Omental fat pad (tissue), 4 donors: ENCODE measurements around the gene ZFYVE28. TPM values are rescaled to one million over a fixed set of nuclear protein-coding genes. Genes with fewer than 3 reads are reported as not detected.
"Not testable (repeated sequence)": the region's sequence is repeated elsewhere in the genome, so short reads cannot be mapped to it uniquely, and the experiment has no call there.

Source experiments
- ATAC-seq: fragments of 150-250 bp; one replicate; pipeline ENCODE4 v1.9.1; 2016; ENCODE audit warnings: mild to moderate bottlenecking, moderate library complexity; ENCODE audit not compliant: low FRiP score
- DNase-seq: peaks from one replicate; pipeline ENCODE4 v3.0.0-alpha.2; 2019; ENCODE audit warnings: low spot score
- CTCF ChIP-seq, 3 donors: fragments of 450-650 bp; IDR thresholded peaks; one replicate each; pipeline ENCODE4 v1.5.1; 2016 to 2017; ENCODE audit warnings: antibody characterized with exemption in 3 of 3, mild to moderate bottlenecking in 3 of 3, moderate library complexity in 2 of 3
- total RNA-seq, 4 donors: library from RNA; depleted of rRNA; stranded (reverse); fragments of >200 nt; gene quantifications; one replicate each; pipeline ENCODE4 v1.1.0, GENCODE V29; 2016

ZFYVE28 gene
- total RNA-seq, 4 donors from 2014 or later = 7.1 to 24.5 (median 16.7) TPM

- DNase-seq = no peak
- ATAC-seq = no peak
- no peak for TF ChIP-seq CTCF (IDR thresholded peaks at IDR 0.05)
These were observed 14.6 kb upstream of the ZFYVE28 start for GRCh38 chr4:2432991-2433530.

- ATAC-seq (no peak), DNase-seq (no peak)
- TF ChIP-seq CTCF (IDR thresholded peaks at IDR 0.05) = no peak
These were observed 13.6 kb upstream of the ZFYVE28 start for GRCh38 chr4:2432004-2432403.

- not testable (repeated sequence) for DNase-seq, ATAC-seq
These were observed 11.7 kb upstream of the ZFYVE28 start for GRCh38 chr4:2429945-2430757.

GRCh38 chr4:2428496-2429213, 10.2 kb upstream of the ZFYVE28 start:
- no peak for ATAC-seq
- TF ChIP-seq CTCF (IDR thresholded peaks at IDR 0.05) = no peak
- no peak for DNase-seq

GRCh38 chr4:2427383-2428334, 9.2 kb upstream of the ZFYVE28 start:
- ATAC-seq (no peak), DNase-seq (no peak)
- TF ChIP-seq CTCF (IDR thresholded peaks at IDR 0.05) = no peak

- DNase-seq (no peak), ATAC-seq (no peak)
- TF ChIP-seq CTCF (IDR thresholded peaks at IDR 0.05) = no peak
These were observed 8.3 kb upstream of the ZFYVE28 start for GRCh38 chr4:2426711-2427275.
